ENCODE results near the gene NTNG1. TPM values are rescaled to one million over a fixed set of nuclear protein-coding genes. Genes with fewer than 3 reads are reported as not detected.

NTNG1 gene
- total and polyA plus RNA-seq, 2 of the 4 experiments (the other 2 are of a cell fraction): 1.2 to 2.3 TPM

DNA sequence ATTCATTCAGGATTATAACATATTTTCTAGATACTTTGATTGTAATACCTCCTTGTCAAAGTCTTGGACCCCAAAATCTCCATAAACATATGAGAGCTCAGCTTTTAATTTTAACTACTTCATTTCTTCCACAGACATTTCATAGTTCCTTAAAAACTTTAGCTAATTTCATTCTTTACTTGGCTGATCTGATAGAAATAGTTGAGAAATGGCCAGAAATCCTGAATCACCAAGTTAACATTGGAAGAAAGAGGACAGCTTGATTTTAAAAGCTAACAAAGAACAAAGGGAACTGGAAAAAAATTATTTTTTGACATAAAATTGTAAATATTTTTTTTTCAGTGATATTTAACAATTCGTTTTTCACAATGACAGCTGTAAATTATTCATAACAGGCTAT lies 216.5 kb downstream of the NTNG1 start:
- H2AFZ ChIP-seq (replicated peaks; ENCODE audit: low read length, poor library complexity): no peak overlapping the region
- H4K5ac ChIP-seq (ENCODE audit: low read depth, low read length): no peak overlapping the region
- no peaks in the 10 kb centered on the region for H3K9me1 ChIP-seq (ENCODE audit: insufficient read depth, low read length)
- H3K27ac ChIP-seq (ENCODE audit: insufficient read depth, low read length): no peak overlapping the region
- ATAC-seq (ENCODE audit: low read depth) (no peak), DNase-seq (no peak)
- no peak overlapping the region for H2BK120ac ChIP-seq (ENCODE audit: low read depth, low read length)
- H2AK5ac ChIP-seq (ENCODE audit: low read depth, low read length): no peak overlapping the region
- in situ Hi-C loops (cut with MboI; ENCODE audit: low sequenced_read_pairs) (no loop called here), intact Hi-C loops (cut with micrococcal nuclease) (no loop called here), dilution Hi-C loops (cut with HindIII; ENCODE audit: low sequenced_read_pairs, unreplicated experiment) (no loop called here)
- no peak overlapping the region for H3K14ac ChIP-seq (replicated peaks; ENCODE audit: low read depth, low read length)
- H3K4me3 ChIP-seq (ENCODE audit: insufficient read depth, low read depth, low read length): no peak overlapping the region
- no peak overlapping the region for H3K23ac ChIP-seq (ENCODE audit: low read depth, low read length)
- H3K4me2 ChIP-seq (ENCODE audit: low read depth, low read length): no peak overlapping the region
- no peak overlapping the region for H2BK15ac ChIP-seq (ENCODE audit: low read depth, low read length)
- no peak overlapping the region for H3K18ac ChIP-seq (ENCODE audit: low read depth, low read length)
- ChIA-PET CTCF (no interaction called here), POLR2A (ENCODE audit: unreplicated experiment) (no interaction called here)
- no peaks in the 10 kb centered on the region for H3K36me3 ChIP-seq (ENCODE audit: control insufficient read depth, insufficient read depth, low read length)
- H3K79me1 ChIP-seq (ENCODE audit: low read depth in 1 of 2, low read length in 2 of 2): no peaks in the 10 kb centered on the region
- no peak overlapping the region for H3K56ac ChIP-seq (ENCODE audit: extremely low read depth, insufficient read depth, low read length)
- no peak overlapping the region for H3K9ac ChIP-seq (ENCODE audit: low read depth, low read length)
- H3K27me3 ChIP-seq (ENCODE audit: control insufficient read depth, insufficient read depth, low read length): no peaks in the 10 kb centered on the region
- H4K8ac ChIP-seq (ENCODE audit: low read depth in 2 of 2, low read length in 2 of 2): no peak overlapping the region
- H4K20me1 ChIP-seq (ENCODE audit: insufficient read depth, low read length): no peaks in the 10 kb centered on the region
- no peaks in the 10 kb centered on the region for H3K9me3 ChIP-seq (ENCODE audit: control insufficient read depth, insufficient read depth, low read length)
- H3K4me1 ChIP-seq (ENCODE audit: control insufficient read depth, insufficient read depth, low read length): no peaks in the 10 kb centered on the region
- no peak overlapping the region for H2BK5ac ChIP-seq (ENCODE audit: low read depth, low read length, poor library complexity, severe bottlenecking)
- no peak overlapping the region for H4K91ac ChIP-seq (ENCODE audit: insufficient read depth, low read depth, low read length)
- no peak overlapping the region for H2BK20ac ChIP-seq (ENCODE audit: low read depth, low read length)
- no peak overlapping the region for H3K4ac ChIP-seq (ENCODE audit: low read depth, low read length)
- no peak overlapping the region for H2AK9ac ChIP-seq (replicated peaks; ENCODE audit: low read depth, low read length, poor library complexity)
- no TSS peak for BruUV-seq (replicated peaks)
- WGBS, 2 experiments (ENCODE audit: extremely low coverage in 2 of 2, insufficient read length in 1 of 2): no CpG with 5 or more reads among the region's 1 CpG
- TF ChIP-seq RAD21 (IDR thresholded peaks at IDR 0.05; ENCODE audit: low read length): no peak
- TF ChIP-seq CEBPB (IDR thresholded peaks at IDR 0.05; ENCODE audit: low read depth, low read length): no peak
- no peak for TF ChIP-seq BHLHE40 (IDR thresholded peaks at IDR 0.05; ENCODE audit: low read depth, low read length)
- no peak for TF ChIP-seq RCOR1 (IDR thresholded peaks at IDR 0.05; ENCODE audit: insufficient replicate concordance, low read length)
- TF ChIP-seq MXI1 (IDR thresholded peaks at IDR 0.05; ENCODE audit: borderline replicate concordance, low read depth, low read length): no peak
- TF ChIP-seq, protein P1, sequence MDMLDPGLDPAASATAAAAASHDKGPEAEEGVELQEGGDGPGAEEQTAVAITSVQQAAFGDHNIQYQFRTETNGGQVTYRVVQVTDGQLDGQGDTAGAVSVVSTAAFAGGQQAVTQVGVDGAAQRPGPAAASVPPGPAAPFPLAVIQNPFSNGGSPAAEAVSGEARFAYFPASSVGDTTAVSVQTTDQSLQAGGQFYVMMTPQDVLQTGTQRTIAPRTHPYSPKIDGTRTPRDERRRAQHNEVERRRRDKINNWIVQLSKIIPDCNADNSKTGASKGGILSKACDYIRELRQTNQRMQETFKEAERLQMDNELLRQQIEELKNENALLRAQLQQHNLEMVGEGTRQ (IDR thresholded peaks at IDR 0.05; ENCODE audit: low read depth, low read length): no peak
- TF ChIP-seq FOS (IDR thresholded peaks at IDR 0.05; ENCODE audit: low read depth, low read length): no peak
- no peak for TF ChIP-seq NFE2L2 (IDR thresholded peaks at IDR 0.05; ENCODE audit: low read depth, low read length)

Data from IMR-90 (cell line).